ENCODE data around the gene IGSF9B. TPM values are rescaled to one million over a fixed set of nuclear protein-coding genes. Genes with fewer than 3 reads are reported as not detected.

The IGSF9B gene
- total RNA-seq, 1 experiment from 2014 or later, result 2.2 TPM

DNA sequence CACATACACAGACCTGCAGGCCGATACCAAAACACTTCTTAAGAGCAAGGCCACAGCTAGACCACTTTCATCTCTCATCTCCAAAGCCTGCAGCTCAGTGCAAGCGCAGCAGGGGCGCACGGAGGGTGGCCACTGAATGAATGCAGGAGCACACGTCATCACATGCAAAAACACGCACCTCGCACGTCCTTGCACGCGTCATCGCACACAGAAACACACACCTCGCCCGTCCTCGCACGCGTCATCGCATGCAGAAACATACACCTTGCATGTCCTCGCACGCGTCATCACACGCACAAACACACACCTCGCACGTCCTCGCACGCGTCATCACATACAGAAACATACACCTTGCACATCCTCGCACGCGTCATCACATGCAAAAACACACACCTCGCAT is 17.2 kb downstream of the IGSF9B start:
- intact Hi-C loops (cut with micrococcal nuclease; ENCODE audit: unreplicated experiment), result no loop called here
- in situ Hi-C loops (cut with HindIII; ENCODE audit: low pct_unique_long_range_greater_than_20kb, low sequenced_read_pairs), result no loop called here
- DNase-seq (ENCODE audit: low read depth, low spot score), result no peak
- no TSS peak for BruUV-seq (replicated peaks)
- POLR2A ChIA-PET, result no interaction called here
- H3K36me3 ChIP-seq (ENCODE audit: control insufficient read depth, insufficient read depth, low read length), result no peaks in the 10 kb centered on the region
- TF ChIP-seq, protein P1, sequence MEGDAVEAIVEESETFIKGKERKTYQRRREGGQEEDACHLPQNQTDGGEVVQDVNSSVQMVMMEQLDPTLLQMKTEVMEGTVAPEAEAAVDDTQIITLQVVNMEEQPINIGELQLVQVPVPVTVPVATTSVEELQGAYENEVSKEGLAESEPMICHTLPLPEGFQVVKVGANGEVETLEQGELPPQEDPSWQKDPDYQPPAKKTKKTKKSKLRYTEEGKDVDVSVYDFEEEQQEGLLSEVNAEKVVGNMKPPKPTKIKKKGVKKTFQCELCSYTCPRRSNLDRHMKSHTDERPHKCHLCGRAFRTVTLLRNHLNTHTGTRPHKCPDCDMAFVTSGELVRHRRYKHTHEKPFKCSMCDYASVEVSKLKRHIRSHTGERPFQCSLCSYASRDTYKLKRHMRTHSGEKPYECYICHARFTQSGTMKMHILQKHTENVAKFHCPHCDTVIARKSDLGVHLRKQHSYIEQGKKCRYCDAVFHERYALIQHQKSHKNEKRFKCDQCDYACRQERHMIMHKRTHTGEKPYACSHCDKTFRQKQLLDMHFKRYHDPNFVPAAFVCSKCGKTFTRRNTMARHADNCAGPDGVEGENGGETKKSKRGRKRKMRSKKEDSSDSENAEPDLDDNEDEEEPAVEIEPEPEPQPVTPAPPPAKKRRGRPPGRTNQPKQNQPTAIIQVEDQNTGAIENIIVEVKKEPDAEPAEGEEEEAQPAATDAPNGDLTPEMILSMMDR (IDR thresholded peaks at IDR 0.05), result no peak
- CTCF ChIA-PET, result interaction anchor here (1.4 kb wide), 1 partner anchor 11 kb away, joined by 4 read pairs; no protein-coding TSS in a partner anchor
- no peaks in the 10 kb centered on the region for H3K4me1 ChIP-seq (ENCODE audit: control insufficient read depth, insufficient read depth, low read length)
- no peaks in the 10 kb centered on the region for H3K27me3 ChIP-seq (ENCODE audit: control insufficient read depth, insufficient read depth, low read length)
- no peak overlapping the region for H3K27ac ChIP-seq (ENCODE audit: low read length)
- no peaks in the 10 kb centered on the region for H3K9me3 ChIP-seq (ENCODE audit: control insufficient read depth, insufficient read depth, low read depth, low read length)
- no peak overlapping the region for H3K4me3 ChIP-seq (ENCODE audit: low read depth in 2 of 2, low read length in 2 of 2)
- no peak for ATAC-seq

DNA sequence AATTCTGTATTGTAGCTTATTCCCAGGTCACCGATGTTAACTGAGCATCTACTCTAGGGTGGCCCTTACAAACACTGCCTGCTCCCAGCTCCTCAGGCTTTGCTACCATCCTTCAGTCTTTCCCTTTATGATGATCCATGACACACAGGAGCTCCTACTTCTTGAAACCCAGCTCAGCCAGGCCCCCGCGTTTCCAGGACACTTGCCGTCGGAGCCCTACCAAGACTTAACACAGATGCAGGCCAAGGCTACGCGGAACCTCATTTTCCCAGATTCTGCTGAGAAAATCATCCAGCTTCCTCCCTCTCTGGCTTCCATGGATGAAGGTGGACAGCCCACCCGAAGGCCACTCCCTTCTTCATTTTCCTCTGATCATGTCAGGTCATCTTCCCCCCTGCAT is 18.6 kb downstream of the IGSF9B start:
- no peak overlapping the region for H3K4me3 ChIP-seq (ENCODE audit: low read depth in 2 of 2, low read length in 2 of 2)
- H3K27ac ChIP-seq (ENCODE audit: low read length), result no peak overlapping the region
- no TSS peak for BruUV-seq (replicated peaks)
- ATAC-seq (no peak), DNase-seq (ENCODE audit: low read depth, low spot score) (no peak)
- H3K36me3 ChIP-seq (ENCODE audit: control insufficient read depth, insufficient read depth, low read length), result no peaks in the 10 kb centered on the region
- TF ChIP-seq SIN3A (IDR thresholded peaks at IDR 0.05; ENCODE audit: borderline replicate concordance, insufficient read depth, low read depth, low read length) (no peak), TCF7L2 (IDR thresholded peaks at IDR 0.05; ENCODE audit: low read depth, low read length) (no peak), POLR2AphosphoS5 (IDR thresholded peaks at IDR 0.05; ENCODE audit: low read depth, low read length) (no peak)
- TF ChIP-seq, protein P2, sequence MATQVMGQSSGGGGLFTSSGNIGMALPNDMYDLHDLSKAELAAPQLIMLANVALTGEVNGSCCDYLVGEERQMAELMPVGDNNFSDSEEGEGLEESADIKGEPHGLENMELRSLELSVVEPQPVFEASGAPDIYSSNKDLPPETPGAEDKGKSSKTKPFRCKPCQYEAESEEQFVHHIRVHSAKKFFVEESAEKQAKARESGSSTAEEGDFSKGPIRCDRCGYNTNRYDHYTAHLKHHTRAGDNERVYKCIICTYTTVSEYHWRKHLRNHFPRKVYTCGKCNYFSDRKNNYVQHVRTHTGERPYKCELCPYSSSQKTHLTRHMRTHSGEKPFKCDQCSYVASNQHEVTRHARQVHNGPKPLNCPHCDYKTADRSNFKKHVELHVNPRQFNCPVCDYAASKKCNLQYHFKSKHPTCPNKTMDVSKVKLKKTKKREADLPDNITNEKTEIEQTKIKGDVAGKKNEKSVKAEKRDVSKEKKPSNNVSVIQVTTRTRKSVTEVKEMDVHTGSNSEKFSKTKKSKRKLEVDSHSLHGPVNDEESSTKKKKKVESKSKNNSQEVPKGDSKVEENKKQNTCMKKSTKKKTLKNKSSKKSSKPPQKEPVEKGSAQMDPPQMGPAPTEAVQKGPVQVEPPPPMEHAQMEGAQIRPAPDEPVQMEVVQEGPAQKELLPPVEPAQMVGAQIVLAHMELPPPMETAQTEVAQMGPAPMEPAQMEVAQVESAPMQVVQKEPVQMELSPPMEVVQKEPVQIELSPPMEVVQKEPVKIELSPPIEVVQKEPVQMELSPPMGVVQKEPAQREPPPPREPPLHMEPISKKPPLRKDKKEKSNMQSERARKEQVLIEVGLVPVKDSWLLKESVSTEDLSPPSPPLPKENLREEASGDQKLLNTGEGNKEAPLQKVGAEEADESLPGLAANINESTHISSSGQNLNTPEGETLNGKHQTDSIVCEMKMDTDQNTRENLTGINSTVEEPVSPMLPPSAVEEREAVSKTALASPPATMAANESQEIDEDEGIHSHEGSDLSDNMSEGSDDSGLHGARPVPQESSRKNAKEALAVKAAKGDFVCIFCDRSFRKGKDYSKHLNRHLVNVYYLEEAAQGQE (IDR thresholded peaks at IDR 0.05; ENCODE audit: insufficient read depth in 1 of 2, low read depth in 2 of 2, low read length in 1 of 2), result no peak
- TF ChIP-seq, protein P1 (IDR thresholded peaks at IDR 0.05), result no peak
- ChIA-PET CTCF (interaction anchor here (1.4 kb wide), 1 partner anchor 10 kb away, joined by 4 read pairs; no protein-coding TSS in a partner anchor), POLR2A (interaction anchor here (0.6 kb wide), 1 partner anchor 257 kb away, joined by 3 read pairs; no protein-coding TSS in a partner anchor)
- H3K4me1 ChIP-seq (ENCODE audit: control insufficient read depth, insufficient read depth, low read length), result no peaks in the 10 kb centered on the region
- no peaks in the 10 kb centered on the region for H3K9me3 ChIP-seq (ENCODE audit: control insufficient read depth, insufficient read depth, low read depth, low read length)
- H3K27me3 ChIP-seq (ENCODE audit: control insufficient read depth, insufficient read depth, low read length), result no peaks in the 10 kb centered on the region
- intact Hi-C loops (cut with micrococcal nuclease; ENCODE audit: unreplicated experiment), result no loop called here
- in situ Hi-C loops (cut with HindIII; ENCODE audit: low pct_unique_long_range_greater_than_20kb, low sequenced_read_pairs), result no loop called here

Measured in Panc1 (cell line).